Astrocyte of the cerebellum (primary cell): ENCODE data around the gene MBTPS1.

Source experiments
- DNase-seq: peaks from one replicate; pipeline ENCODE4 v3.0.0-alpha.2; 2011; ENCODE audit warnings: low read depth
- H3K4me3 ChIP-seq: 2 replicates; pipeline ENCODE4 v1.5.1; 2011; ENCODE audit warnings: mild to moderate bottlenecking, low read depth, low read length, moderate library complexity
- CTCF ChIP-seq: IDR thresholded peaks from 2 replicates; pipeline ENCODE4 v1.5.1; 2012; ENCODE audit warnings: low read length, low read depth, moderate library complexity, mild to moderate bottlenecking; ENCODE audit errors: missing control alignments
- in situ Hi-C: cut with HindIII; loops from 2 replicates; pipeline ENCODE4 v1.10.0; 2017; ENCODE audit warnings: low sequenced_read_pairs

MBTPS1 gene

GRCh38 chr16:84138500-84138823 lies 21.7 kb upstream of the MBTPS1 start:
- in situ Hi-C loops = loop anchor here (5.0 kb wide), 3 partner anchors 51 to 99 kb away; partner anchors contain the start of gene ADAD2
- no peak for DNase-seq
- no peak for TF ChIP-seq CTCF
- H3K4me3 ChIP-seq = no peak overlapping the region

- in situ Hi-C loops = loop anchor here (5.0 kb wide), 3 partner anchors 51 to 99 kb away; partner anchors contain the start of gene ADAD2
- DNase-seq = no peak
- no peak for TF ChIP-seq CTCF
- H3K4me3 ChIP-seq = no peak overlapping the region
Measured at GRCh38 chr16:84137769-84138357, 21.1 kb upstream of the MBTPS1 start.

GRCh38 chr16:84137287-84137686 lies 20.5 kb upstream of the MBTPS1 start:
- in situ Hi-C loops = loop anchor here (5.0 kb wide), 3 partner anchors 50 to 100 kb away; partner anchors contain the start of gene ADAD2
- H3K4me3 ChIP-seq = no peak overlapping the region
- no peak for DNase-seq
- no peak for TF ChIP-seq CTCF

GRCh38 chr16:84136331-84137125 lies 19.8 kb upstream of the MBTPS1 start:
- in situ Hi-C loops = loop anchor here (5.0 kb wide), 3 partner anchors 49 to 101 kb away; partner anchors contain the start of gene ADAD2
- H3K4me3 ChIP-seq = no peak overlapping the region
- DNase-seq = no peak
- TF ChIP-seq CTCF = no peak

GRCh38 chr16:84132527-84133285 lies 16.0 kb upstream of the MBTPS1 start:
- no peak for TF ChIP-seq CTCF
- in situ Hi-C loops = no loop called here
- H3K4me3 ChIP-seq = no peak overlapping the region
- no peak for DNase-seq

- no peak for TF ChIP-seq CTCF
- no peak overlapping the region for H3K4me3 ChIP-seq
- in situ Hi-C loops = no loop called here
- DNase-seq = no peak
Measured at GRCh38 chr16:84131117-84131516, 14.4 kb upstream of the MBTPS1 start.
